K562 (cell line): ENCODE results near the gene IL10. TPM values are rescaled to one million over a fixed set of nuclear protein-coding genes. Genes with fewer than 3 reads are reported as not detected.

ENCODE experiments used
- CREB1 ChIP-seq, 2 experiments: sonication (generic) in 1 of 2; formaldehyde crosslinking in 1 of 2; IDR thresholded peaks; 2 replicates each; pipeline versions ENCODE4 v1.6.1 to v1.8.0; 2012 to 2022; ENCODE audit warnings: inconsistent platforms in 1 of 2, mild to moderate bottlenecking in 1 of 2, missing genetic modification reagents in 1 of 2, moderate library complexity in 1 of 2
- EZH2 ChIP-seq: IDR thresholded peaks from 2 replicates; pipeline ENCODE4 v1.6.1; 2012; ENCODE audit warnings: low read depth, mild to moderate bottlenecking, inconsistent platforms, low read length, borderline replicate concordance
- FOS ChIP-seq: IDR thresholded peaks from 3 replicates; pipeline ENCODE4 v1.6.1; 2011; ENCODE audit not compliant: insufficient read length; ENCODE audit errors: extremely low read depth
- JUN ChIP-seq, 2 experiments: sonication (generic) in 1 of 2; formaldehyde crosslinking in 1 of 2; IDR thresholded peaks; 2 replicates each; pipeline versions ENCODE4 v1.6.1 to v1.8.0; 2012 to 2022; ENCODE audit warnings: borderline replicate concordance in 2 of 2, mild to moderate bottlenecking in 2 of 2, improper control_type of control experiment in 1 of 2, low read depth in 1 of 2, low read length in 1 of 2, missing genetic modification reagents in 1 of 2
- MCM2 ChIP-seq: fragments of 450-650 bp; IDR thresholded peaks from 2 replicates; pipeline ENCODE4 v1.6.1; 2017; ENCODE audit warnings: low read depth, mild to moderate bottlenecking
- NCOA6 ChIP-seq: fragments of 450-650 bp; IDR thresholded peaks from 2 replicates; pipeline ENCODE4 v1.6.1; 2017; ENCODE audit warnings: mild to moderate bottlenecking
- NR2C1 ChIP-seq, 2 experiments: fragments of 450-650 bp; IDR thresholded peaks; 2 replicates each; pipeline ENCODE4 v1.6.1; 2017; ENCODE audit warnings: mild to moderate bottlenecking in 2 of 2, antibody characterized with exemption in 1 of 2, inconsistent platforms in 1 of 2, missing compliant biosample characterization in 1 of 2, missing genetic modification characterization in 1 of 2
- PYGO2 ChIP-seq: fragments of 450-650 bp; IDR thresholded peaks from 2 replicates; pipeline ENCODE4 v1.6.1; 2016; ENCODE audit warnings: mild to moderate bottlenecking, missing genetic modification characterization, moderate library complexity, missing compliant biosample characterization
- RFX1 ChIP-seq: fragments of 450-650 bp; IDR thresholded peaks from 2 replicates; pipeline ENCODE4 v1.6.1; 2016; ENCODE audit warnings: mild to moderate bottlenecking, moderate library complexity
- SMAD3 ChIP-seq: fragments of 450-650 bp; formaldehyde crosslinking; conservative IDR thresholded peaks from 2 replicates; pipeline ENCODE4 v1.4.0; 2020; ENCODE audit warnings: mild to moderate bottlenecking
- SP2 ChIP-seq: IDR thresholded peaks from 2 replicates; pipeline ENCODE4 v1.6.1; 2011; ENCODE audit warnings: mild to moderate bottlenecking, low read depth, low read length, moderate library complexity; ENCODE audit not compliant: poor library complexity, severe bottlenecking; ENCODE audit errors: extremely low read depth
- XRCC4 ChIP-seq: IDR thresholded peaks from one replicate; pipeline ENCODE4 v1.6.1; 2011; ENCODE audit not compliant: insufficient read depth, insufficient read length; ENCODE audit errors: extremely low read depth
- ZBED1 ChIP-seq: IDR thresholded peaks from 2 replicates; pipeline ENCODE4 v1.6.1; 2014
- polyA plus RNA-seq, 8 experiments: library from polyadenylated mRNA; depleted of rRNA in 4 of 8; stranded (reverse) in 5 of 8; unstranded in 3 of 8; fragments of >200 nt; fragmentation: Nextera tagmentation in 2 of 8; fragmentation: Illumina TruSeq in 1 of 8; extraction: Ambion mirVana in 2 of 8; extraction: Trizol in 1 of 8; gene quantifications; 2 replicates each; pipeline versions ENCODE4 v1.2.1 to v1.2.3, GENCODE V29; 2011 to 2014; ENCODE audit warnings: inconsistent platforms in 1 of 8, missing spikeins in 1 of 8
- total RNA-seq, 7 experiments: library from RNA; depleted of rRNA in 6 of 7; stranded (reverse); fragments of >200 nt in 6 of 7; fragmentation: Illumina TruSeq in 2 of 7; extraction: Trizol in 2 of 7; gene quantifications; 2 replicates each; pipeline versions ENCODE4 v1.2.1 to v1.2.3, GENCODE V29; 2011 to 2021; ENCODE audit warnings: low replicate concordance in 1 of 7
- TF ChIP-seq, protein P1 (sequence below): fragments of 250-450 bp; sonication (Bioruptor Pico); IDR thresholded peaks from 2 replicates; pipeline ENCODE4 v1.4.0; 2020; ENCODE audit warnings: mild to moderate bottlenecking, moderate library complexity, borderline replicate concordance
- TF ChIP-seq, protein P2 (sequence below): fragments of 250-450 bp; sonication (Bioruptor Pico); IDR thresholded peaks from 2 replicates; pipeline ENCODE4 v1.4.0; 2020; ENCODE audit warnings: mild to moderate bottlenecking
- TF ChIP-seq, protein P3 (sequence below): fragments of 450-650 bp; IDR thresholded peaks from 2 replicates; pipeline ENCODE4 v1.6.1; 2016; ENCODE audit warnings: borderline replicate concordance
- TF ChIP-seq, protein P4 (sequence below), 2 experiments: fragments of 450-650 bp; conservative IDR thresholded peaks; 2 replicates each; pipeline ENCODE4 v1.6.1; 2017; ENCODE audit warnings: mild to moderate bottlenecking in 2 of 2, moderate library complexity in 2 of 2

IL10 gene
- total and polyA plus RNA-seq, 9 of the 15 experiments (the other 6 are each of a cell fraction or from before 2014, with no cell fraction given) = 0.29 TPM; not detected in 8

DNA sequence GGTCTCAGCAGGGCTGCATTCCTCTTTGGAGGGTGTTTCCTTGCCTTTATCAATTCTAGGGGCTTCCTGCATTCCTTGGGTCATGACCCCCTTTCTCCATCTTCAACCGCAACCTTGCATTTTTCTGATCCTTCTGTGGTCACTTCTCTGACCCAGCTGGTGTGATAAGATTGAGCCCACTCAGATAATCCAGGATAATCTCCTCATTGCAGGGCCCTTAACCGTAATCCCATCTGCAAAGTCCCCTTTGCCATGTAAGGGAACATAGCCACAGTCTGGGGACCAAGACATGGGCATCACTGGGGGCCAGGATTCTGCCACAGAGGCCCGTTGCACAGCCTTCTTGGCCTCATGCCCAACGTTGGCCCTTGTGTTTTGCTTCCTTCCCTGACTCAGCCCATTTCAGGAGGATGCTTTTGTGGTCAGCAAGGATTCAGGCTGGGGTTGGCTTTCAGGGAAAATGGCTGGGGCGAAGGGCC, 36.7 kb downstream of the IL10 start (continued):
- TF ChIP-seq, protein P1, sequence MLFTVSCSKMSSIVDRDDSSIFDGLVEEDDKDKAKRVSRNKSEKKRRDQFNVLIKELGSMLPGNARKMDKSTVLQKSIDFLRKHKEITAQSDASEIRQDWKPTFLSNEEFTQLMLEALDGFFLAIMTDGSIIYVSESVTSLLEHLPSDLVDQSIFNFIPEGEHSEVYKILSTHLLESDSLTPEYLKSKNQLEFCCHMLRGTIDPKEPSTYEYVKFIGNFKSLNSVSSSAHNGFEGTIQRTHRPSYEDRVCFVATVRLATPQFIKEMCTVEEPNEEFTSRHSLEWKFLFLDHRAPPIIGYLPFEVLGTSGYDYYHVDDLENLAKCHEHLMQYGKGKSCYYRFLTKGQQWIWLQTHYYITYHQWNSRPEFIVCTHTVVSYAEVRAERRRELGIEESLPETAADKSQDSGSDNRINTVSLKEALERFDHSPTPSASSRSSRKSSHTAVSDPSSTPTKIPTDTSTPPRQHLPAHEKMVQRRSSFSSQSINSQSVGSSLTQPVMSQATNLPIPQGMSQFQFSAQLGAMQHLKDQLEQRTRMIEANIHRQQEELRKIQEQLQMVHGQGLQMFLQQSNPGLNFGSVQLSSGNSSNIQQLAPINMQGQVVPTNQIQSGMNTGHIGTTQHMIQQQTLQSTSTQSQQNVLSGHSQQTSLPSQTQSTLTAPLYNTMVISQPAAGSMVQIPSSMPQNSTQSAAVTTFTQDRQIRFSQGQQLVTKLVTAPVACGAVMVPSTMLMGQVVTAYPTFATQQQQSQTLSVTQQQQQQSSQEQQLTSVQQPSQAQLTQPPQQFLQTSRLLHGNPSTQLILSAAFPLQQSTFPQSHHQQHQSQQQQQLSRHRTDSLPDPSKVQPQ (CRISPR knock-in tag) = no peak
- no peak for TF ChIP-seq NCOA6
- 0 out of 2 replicates have a peak, but pooled peaks have one; percentile 58 for TF ChIP-seq ZBED1
- no peak for TF ChIP-seq RFX1
- TF ChIP-seq, protein P2, sequence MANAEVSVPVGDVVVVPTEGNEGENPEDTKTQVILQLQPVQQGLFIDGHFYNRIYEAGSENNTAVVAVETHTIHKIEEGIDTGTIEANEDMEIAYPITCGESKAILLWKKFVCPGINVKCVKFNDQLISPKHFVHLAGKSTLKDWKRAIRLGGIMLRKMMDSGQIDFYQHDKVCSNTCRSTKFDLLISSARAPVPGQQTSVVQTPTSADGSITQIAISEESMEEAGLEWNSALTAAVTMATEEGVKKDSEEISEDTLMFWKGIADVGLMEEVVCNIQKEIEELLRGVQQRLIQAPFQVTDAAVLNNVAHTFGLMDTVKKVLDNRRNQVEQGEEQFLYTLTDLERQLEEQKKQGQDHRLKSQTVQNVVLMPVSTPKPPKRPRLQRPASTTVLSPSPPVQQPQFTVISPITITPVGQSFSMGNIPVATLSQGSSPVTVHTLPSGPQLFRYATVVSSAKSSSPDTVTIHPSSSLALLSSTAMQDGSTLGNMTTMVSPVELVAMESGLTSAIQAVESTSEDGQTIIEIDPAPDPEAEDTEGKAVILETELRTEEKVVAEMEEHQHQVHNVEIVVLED (CRISPR knock-in tag) = 0 out of 2 replicates have a peak, but pooled peaks have one; percentile 36
- TF ChIP-seq PYGO2 (tag) = no peak
- TF ChIP-seq SP2 = no peak
- TF ChIP-seq, protein P3, sequence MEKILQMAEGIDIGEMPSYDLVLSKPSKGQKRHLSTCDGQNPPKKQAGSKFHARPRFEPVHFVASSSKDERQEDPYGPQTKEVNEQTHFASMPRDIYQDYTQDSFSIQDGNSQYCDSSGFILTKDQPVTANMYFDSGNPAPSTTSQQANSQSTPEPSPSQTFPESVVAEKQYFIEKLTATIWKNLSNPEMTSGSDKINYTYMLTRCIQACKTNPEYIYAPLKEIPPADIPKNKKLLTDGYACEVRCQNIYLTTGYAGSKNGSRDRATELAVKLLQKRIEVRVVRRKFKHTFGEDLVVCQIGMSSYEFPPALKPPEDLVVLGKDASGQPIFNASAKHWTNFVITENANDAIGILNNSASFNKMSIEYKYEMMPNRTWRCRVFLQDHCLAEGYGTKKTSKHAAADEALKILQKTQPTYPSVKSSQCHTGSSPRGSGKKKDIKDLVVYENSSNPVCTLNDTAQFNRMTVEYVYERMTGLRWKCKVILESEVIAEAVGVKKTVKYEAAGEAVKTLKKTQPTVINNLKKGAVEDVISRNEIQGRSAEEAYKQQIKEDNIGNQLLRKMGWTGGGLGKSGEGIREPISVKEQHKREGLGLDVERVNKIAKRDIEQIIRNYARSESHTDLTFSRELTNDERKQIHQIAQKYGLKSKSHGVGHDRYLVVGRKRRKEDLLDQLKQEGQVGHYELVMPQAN = no peak
- TF ChIP-seq CREB1 (IDR thresholded peaks at IDR 0.05) = peak; percentile 59; the same call in 1 of the 2 replicates
- no peak for TF ChIP-seq CREB1 (CRISPR knock-in tag; IDR thresholded peaks at IDR 0.05)
- no peak for TF ChIP-seq XRCC4
- TF ChIP-seq, protein P4, sequence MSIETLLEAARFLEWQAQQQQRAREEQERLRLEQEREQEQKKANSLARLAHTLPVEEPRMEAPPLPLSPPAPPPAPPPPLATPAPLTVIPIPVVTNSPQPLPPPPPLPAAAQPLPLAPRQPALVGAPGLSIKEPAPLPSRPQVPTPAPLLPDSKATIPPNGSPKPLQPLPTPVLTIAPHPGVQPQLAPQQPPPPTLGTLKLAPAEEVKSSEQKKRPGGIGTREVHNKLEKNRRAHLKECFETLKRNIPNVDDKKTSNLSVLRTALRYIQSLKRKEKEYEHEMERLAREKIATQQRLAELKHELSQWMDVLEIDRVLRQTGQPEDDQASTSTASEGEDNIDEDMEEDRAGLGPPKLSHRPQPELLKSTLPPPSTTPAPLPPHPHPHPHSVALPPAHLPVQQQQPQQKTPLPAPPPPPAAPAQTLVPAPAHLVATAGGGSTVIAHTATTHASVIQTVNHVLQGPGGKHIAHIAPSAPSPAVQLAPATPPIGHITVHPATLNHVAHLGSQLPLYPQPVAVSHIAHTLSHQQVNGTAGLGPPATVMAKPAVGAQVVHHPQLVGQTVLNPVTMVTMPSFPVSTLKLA (conservative IDR thresholded peaks at IDR 0.05) = peak in 1 of 2 experiments; percentile 64; a peak in 2 of 4 replicates
- no peak for TF ChIP-seq MCM2
- TF ChIP-seq SMAD3 (CRISPR knock-in tag) = peak; percentile 93
- no peak; the same call in 1 of the 2 replicates for TF ChIP-seq JUN (IDR thresholded peaks at IDR 0.05; ENCODE audit: borderline replicate concordance, low read depth, low read length)
- TF ChIP-seq JUN (CRISPR knock-in tag; IDR thresholded peaks at IDR 0.05; ENCODE audit: borderline replicate concordance) = no peak
- TF ChIP-seq EZH2 = no peak
- peak; percentile 69 for TF ChIP-seq NR2C1 (IDR thresholded peaks at IDR 0.05)
- peak; percentile 88 for TF ChIP-seq NR2C1 (tag; IDR thresholded peaks at IDR 0.05)
- TF ChIP-seq FOS = no peak
